GM06990 (cell line): Measurements from ENCODE around the gene SPTLC3.

ENCODE experiments used
- DNase-seq: peaks from one replicate; pipeline ENCODE4 v3.0.0-alpha.2; 2011; ENCODE audit not compliant: insufficient read length; ENCODE audit errors: extremely low read depth
- H3K27me3 ChIP-seq: replicated peaks from 2 replicates; pipeline ENCODE4 v1.6.0; 2011; ENCODE audit warnings: low read length; ENCODE audit not compliant: control insufficient read depth, insufficient read depth
- H3K36me3 ChIP-seq: 2 replicates; pipeline ENCODE4 v1.5.1; 2011; ENCODE audit warnings: low read length; ENCODE audit not compliant: control insufficient read depth, insufficient read depth
- H3K4me3 ChIP-seq: replicated peaks from 2 replicates; pipeline ENCODE4 v1.5.1; 2011; ENCODE audit warnings: low read depth, mild to moderate bottlenecking, control low read depth, low read length
- TF ChIP-seq, protein P1 (sequence below): IDR thresholded peaks from 2 replicates; pipeline ENCODE4 v1.5.1; 2011; ENCODE audit warnings: low read length, control low read depth, mild to moderate bottlenecking, inconsistent platforms; ENCODE audit not compliant: insufficient read depth, poor library complexity, severe bottlenecking

Gene SPTLC3

DNA sequence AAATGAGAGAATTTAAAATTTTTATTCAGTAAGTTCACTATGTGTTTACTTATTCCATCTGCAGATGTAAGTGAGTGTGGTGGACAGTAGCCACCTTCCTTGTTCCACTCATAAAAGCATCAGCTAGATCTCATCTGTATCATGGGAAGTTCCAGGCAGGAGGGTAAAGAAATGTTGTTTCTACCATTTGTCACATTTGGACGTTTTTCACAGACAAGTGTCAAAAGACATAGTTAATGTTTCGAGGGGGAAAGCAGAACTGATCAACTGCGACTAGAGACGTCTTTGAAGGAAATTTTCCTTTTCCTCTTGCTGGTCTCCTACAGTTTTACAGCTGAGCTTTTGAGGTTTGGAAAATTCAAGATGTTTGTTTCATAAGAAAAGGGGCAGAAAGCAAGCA is 156.4 kb downstream of the SPTLC3 start:
- Histone ChIP-seq H3K4me3 (no peak overlapping the region), H3K27me3 (no peaks in the 10 kb centered on the region), H3K36me3 (no peaks in the 10 kb centered on the region)
- no peak for DNase-seq
- TF ChIP-seq, protein P1, sequence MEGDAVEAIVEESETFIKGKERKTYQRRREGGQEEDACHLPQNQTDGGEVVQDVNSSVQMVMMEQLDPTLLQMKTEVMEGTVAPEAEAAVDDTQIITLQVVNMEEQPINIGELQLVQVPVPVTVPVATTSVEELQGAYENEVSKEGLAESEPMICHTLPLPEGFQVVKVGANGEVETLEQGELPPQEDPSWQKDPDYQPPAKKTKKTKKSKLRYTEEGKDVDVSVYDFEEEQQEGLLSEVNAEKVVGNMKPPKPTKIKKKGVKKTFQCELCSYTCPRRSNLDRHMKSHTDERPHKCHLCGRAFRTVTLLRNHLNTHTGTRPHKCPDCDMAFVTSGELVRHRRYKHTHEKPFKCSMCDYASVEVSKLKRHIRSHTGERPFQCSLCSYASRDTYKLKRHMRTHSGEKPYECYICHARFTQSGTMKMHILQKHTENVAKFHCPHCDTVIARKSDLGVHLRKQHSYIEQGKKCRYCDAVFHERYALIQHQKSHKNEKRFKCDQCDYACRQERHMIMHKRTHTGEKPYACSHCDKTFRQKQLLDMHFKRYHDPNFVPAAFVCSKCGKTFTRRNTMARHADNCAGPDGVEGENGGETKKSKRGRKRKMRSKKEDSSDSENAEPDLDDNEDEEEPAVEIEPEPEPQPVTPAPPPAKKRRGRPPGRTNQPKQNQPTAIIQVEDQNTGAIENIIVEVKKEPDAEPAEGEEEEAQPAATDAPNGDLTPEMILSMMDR = no peak

GRCh38 chr20:13166011-13166410 is 157.2 kb downstream of the SPTLC3 start:
- TF ChIP-seq, protein P1 = no peak
- no peak for DNase-seq
- H3K27me3 ChIP-seq = no peaks in the 10 kb centered on the region
- no peaks in the 10 kb centered on the region for H3K36me3 ChIP-seq
- no peak overlapping the region for H3K4me3 ChIP-seq

GRCh38 chr20:13166437-13166836 is 157.7 kb downstream of the SPTLC3 start:
- Histone ChIP-seq H3K27me3 (no peaks in the 10 kb centered on the region), H3K4me3 (no peak overlapping the region), H3K36me3 (no peaks in the 10 kb centered on the region)
- TF ChIP-seq, protein P1 = no peak
- no peak for DNase-seq

- no peak overlapping the region for H3K4me3 ChIP-seq
- no peaks in the 10 kb centered on the region for H3K27me3 ChIP-seq
- TF ChIP-seq, protein P1 = no peak
- DNase-seq = no peak
- no peaks in the 10 kb centered on the region for H3K36me3 ChIP-seq
Observed at GRCh38 chr20:13169086-13169485, 160.3 kb downstream of the SPTLC3 start.

DNA sequence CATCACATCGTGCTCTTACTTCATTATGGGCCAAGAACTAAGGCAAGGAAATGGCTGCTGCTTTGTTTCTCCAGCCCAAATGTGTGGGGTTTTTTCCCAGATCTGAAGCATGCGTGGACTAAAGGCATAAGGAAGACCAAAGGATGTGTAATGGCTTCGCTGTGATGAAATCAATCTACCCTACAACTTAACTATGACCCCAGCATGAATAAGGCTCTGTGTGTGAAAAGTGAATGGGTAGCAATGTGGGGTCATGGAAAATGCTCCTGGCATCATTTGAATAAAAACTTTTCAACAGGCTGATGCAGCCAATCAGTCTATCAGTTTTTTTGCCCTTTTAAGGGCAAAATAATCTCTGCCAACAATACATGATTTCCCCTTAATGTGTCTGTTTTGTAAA is 162.0 kb downstream of the SPTLC3 start:
- no peaks in the 10 kb centered on the region for H3K36me3 ChIP-seq
- no peak for DNase-seq
- no peaks in the 10 kb centered on the region for H3K27me3 ChIP-seq
- no peak overlapping the region for H3K4me3 ChIP-seq
- TF ChIP-seq, protein P1 = no peak

- Histone ChIP-seq H3K27me3 (no peaks in the 10 kb centered on the region), H3K36me3 (no peaks in the 10 kb centered on the region), H3K4me3 (no peak overlapping the region)
- DNase-seq = no peak
- TF ChIP-seq, protein P1 = no peak
Observed at GRCh38 chr20:13173201-13173600, 164.4 kb downstream of the SPTLC3 start.
